K562 (cell line): Measurements from ENCODE around the gene TK1. TPM values are rescaled to one million over a fixed set of nuclear protein-coding genes. Genes with fewer than 3 reads are reported as not detected.
A peak's percentile ranks its signal among the peaks of the same experiment; 100 is the strongest.

Source experiments
- ATAC-seq: fragments of 200-7000 bp; cut with Tn5 transposase; 3 replicates; pipeline ENCODE4 v1.9.1; 2020; ENCODE audit warnings: moderate library complexity
- BruUV-seq: library from RNA; stranded (reverse); fragments of 400-500 nt; replicated peaks from 2 replicates; lab custom pipeline; 2021; lab: Mats Ljungman, UMichigan
- CTCF ChIA-PET: fragments of 300-600 bp; formaldehyde crosslinking; extraction: SDS; loops from one replicate; lab custom pipeline; 2021; ENCODE audit warnings: low intra/inter-chr PET ratio; lab: Yijun Ruan, JAX
- POLR2A ChIA-PET: fragments of 300-600, 350-650 bp; sonication (Branson Sonifier 250); formaldehyde crosslinking; extraction: SDS; loops from one replicate; lab custom pipeline; 2021; ENCODE audit warnings: antibody characterized with exemption, inconsistent platforms; lab: Yijun Ruan, JAX
- DNase-seq, 4 experiments: peaks; one replicate each; pipeline versions ENCODE4 v3.0.0 to v3.0.0-alpha.2; 2011 to 2018; ENCODE audit warnings: low spot score in 3 of 4, mixed read lengths in 3 of 4; ENCODE audit errors: extremely low read depth in 1 of 4
- FAIRE-seq: peaks from 2 replicates; lab custom pipeline; 2011; peaks lifted over from hg19 to GRCh38; lab: Jason Lieb, UNC
- H2AFZ ChIP-seq: 2 replicates; pipeline ENCODE4 v1.6.0; 2011; ENCODE audit warnings: low read depth, low read length, control low read depth, inconsistent platforms
- H3K27ac ChIP-seq: fragments of 200-600 bp; 3 replicates; pipeline ENCODE4 v1.8.0; 2011; ENCODE audit warnings: low read depth, mild to moderate bottlenecking, control low read depth, inconsistent platforms, low read length, moderate library complexity, mixed read lengths; ENCODE audit errors: extremely low read depth
- H3K27me3 ChIP-seq, 2 experiments: fragments of 300-600 bp in 1 of 2; 2 replicates in 1 of 2; 3 replicates in 1 of 2; pipeline versions ENCODE4 v1.6.0 to v1.8.0; 2011; ENCODE audit warnings: inconsistent platforms in 2 of 2, low read length in 2 of 2, mild to moderate bottlenecking in 1 of 2, mixed read lengths in 1 of 2, moderate library complexity in 1 of 2; ENCODE audit not compliant: control insufficient read depth in 2 of 2, insufficient read depth in 2 of 2
- H3K36me3 ChIP-seq: fragments of 300-600 bp; 3 replicates; pipeline ENCODE4 v1.8.0; 2011; ENCODE audit warnings: mild to moderate bottlenecking, low read length, inconsistent platforms; ENCODE audit not compliant: control insufficient read depth, insufficient read depth
- H3K4me1 ChIP-seq, 2 experiments: fragments of 200-600 bp in 1 of 2; replicated peaks in 1 of 2; 2 replicates in 1 of 2; 3 replicates in 1 of 2; pipeline versions ENCODE4 v1.5.1 to v1.8.0; 2011; ENCODE audit warnings: inconsistent platforms in 2 of 2, low read length in 2 of 2, mild to moderate bottlenecking in 1 of 2, mixed read lengths in 1 of 2, moderate library complexity in 1 of 2; ENCODE audit not compliant: control insufficient read depth in 2 of 2, insufficient read depth in 2 of 2
- H3K4me2 ChIP-seq: 2 replicates; pipeline ENCODE4 v1.6.1; 2011; ENCODE audit warnings: low read length, control low read depth, inconsistent platforms, mixed read lengths; ENCODE audit not compliant: insufficient read depth
- H3K4me3 ChIP-seq: fragments of 200-600 bp; sonication (generic), shearing (Covaris generic); 2 replicates; pipeline ENCODE4 v1.5.1; 2016; ENCODE audit warnings: control low read depth, inconsistent platforms
- H3K79me2 ChIP-seq: fragments of 200-600 bp; 3 replicates; pipeline ENCODE4 v1.8.0; 2011; ENCODE audit warnings: low read length, inconsistent platforms; ENCODE audit not compliant: control insufficient read depth, insufficient read depth
- H3K9ac ChIP-seq, 2 experiments: 2 replicates each; pipeline versions ENCODE4 v1.6.0 to v1.6.1; 2011; ENCODE audit warnings: low read depth in 2 of 2, low read length in 2 of 2, control low read depth in 1 of 2, inconsistent platforms in 1 of 2, mild to moderate bottlenecking in 1 of 2, mixed read lengths in 1 of 2; ENCODE audit not compliant: insufficient read depth in 1 of 2
- H3K9me1 ChIP-seq: one replicate; pipeline ENCODE4 v1.6.0; 2011; ENCODE audit warnings: inconsistent platforms, mild to moderate bottlenecking, low read length, moderate library complexity; ENCODE audit not compliant: control insufficient read depth, insufficient read depth
- H3K9me3 ChIP-seq: replicated peaks from 2 replicates; pipeline ENCODE4 v1.5.1; 2011; ENCODE audit warnings: low read depth, low read length, inconsistent platforms; ENCODE audit not compliant: control insufficient read depth, insufficient read depth
- H4K20me1 ChIP-seq: replicated peaks from 2 replicates; pipeline ENCODE4 v1.6.1; 2011; ENCODE audit warnings: low read length, inconsistent platforms, mixed read lengths; ENCODE audit not compliant: control insufficient read depth, insufficient read depth
- CBX1 ChIP-seq: sonication (generic); IDR thresholded peaks from 2 replicates; pipeline ENCODE4 v1.6.1; 2016; ENCODE audit warnings: antibody characterized with exemption, low read depth, mild to moderate bottlenecking
- MTA2 ChIP-seq: fragments of 450-650 bp; IDR thresholded peaks from 2 replicates; pipeline ENCODE4 v1.6.1; 2016; ENCODE audit warnings: low read depth
- PHB2 ChIP-seq: fragments of 450-650 bp; IDR thresholded peaks from 2 replicates; pipeline ENCODE4 v1.6.1; 2017; ENCODE audit warnings: low read depth
- PPARD ChIP-seq: fragments of 250-450 bp; sonication (Bioruptor Pico); IDR thresholded peaks from 2 replicates; pipeline ENCODE4 v1.8.0; 2022; ENCODE audit warnings: inconsistent platforms, mild to moderate bottlenecking, moderate library complexity
- SMARCA4 ChIP-seq: fragments of 450-650 bp; IDR thresholded peaks from 2 replicates; pipeline ENCODE4 v1.6.1; 2016
- TBP ChIP-seq: optimal IDR thresholded peaks from 2 replicates; pipeline ENCODE3; 2011; ENCODE audit warnings: low read depth, low read length, improper control_type of control experiment
- TCF3 ChIP-seq: sonication (generic); formaldehyde crosslinking; IDR thresholded peaks from 2 replicates; pipeline ENCODE4 v1.4.0; 2020; ENCODE audit warnings: mild to moderate bottlenecking, missing genetic modification reagents
- ZNF140 ChIP-seq: fragments of 250-450 bp; sonication (Bioruptor Pico); IDR thresholded peaks from 2 replicates; pipeline ENCODE4 v1.8.0; 2021; ENCODE audit warnings: moderate library complexity, mild to moderate bottlenecking, inconsistent platforms
- ZNF347 ChIP-seq: fragments of 450-650 bp; formaldehyde crosslinking; IDR thresholded peaks from 2 replicates; pipeline ENCODE4 v1.4.0; 2020; ENCODE audit warnings: low read depth, mild to moderate bottlenecking, moderate library complexity
- ZNF707 ChIP-seq: fragments of 250-450 bp; sonication (Bioruptor Pico); conservative IDR thresholded peaks from 2 replicates; pipeline ENCODE4 v1.8.0; 2022; ENCODE audit warnings: inconsistent platforms, mild to moderate bottlenecking, moderate library complexity
- ZSCAN32 ChIP-seq: fragments of 450-650 bp; formaldehyde crosslinking; IDR thresholded peaks from 2 replicates; pipeline ENCODE4 v1.4.0; 2020; ENCODE audit warnings: mild to moderate bottlenecking, moderate library complexity
- WGBS: fragments of 100-300 bp; shearing (Covaris generic); methylation state at CpG from one replicate; pipeline ENCODE4 v1.1.6; 2016; ENCODE audit warnings: low coverage, mixed read lengths; ENCODE audit not compliant: insufficient coverage; ENCODE audit errors: missing lambda C conversion rate; 5-methylcytosine and 5-hydroxymethylcytosine counted together
- in situ Hi-C: fragments of 300-500 bp; cut with MboI; formaldehyde crosslinking; loops from 4 replicates; pipeline ENCODE4 v1.15.0; 2018; ENCODE audit warnings: inconsistent platforms, mixed read lengths
- intact Hi-C: fragments of 100-400 bp; cut with micrococcal nuclease; formaldehyde crosslinking; loops from 2 replicates; pipeline ENCODE4 v1.14.2; 2022
- polyA plus RNA-seq, 8 experiments: library from polyadenylated mRNA; depleted of rRNA in 4 of 8; stranded (reverse) in 5 of 8; unstranded in 3 of 8; fragments of >200 nt; fragmentation: Nextera tagmentation in 2 of 8; fragmentation: Illumina TruSeq in 1 of 8; extraction: Ambion mirVana in 2 of 8; extraction: Trizol in 1 of 8; gene quantifications; 2 replicates each; pipeline versions ENCODE4 v1.2.1 to v1.2.3, GENCODE V29; 2011 to 2014; ENCODE audit warnings: inconsistent platforms in 1 of 8, missing spikeins in 1 of 8
- total RNA-seq, 7 experiments: library from RNA; depleted of rRNA in 6 of 7; stranded (reverse); fragments of >200 nt in 6 of 7; fragmentation: Illumina TruSeq in 2 of 7; extraction: Trizol in 2 of 7; gene quantifications; 2 replicates each; pipeline versions ENCODE4 v1.2.1 to v1.2.3, GENCODE V29; 2011 to 2021; ENCODE audit warnings: low replicate concordance in 1 of 7
- TF ChIP-seq, protein P1 (sequence below): fragments of 200-800 bp; sonication (Bioruptor generic); IDR thresholded peaks from 2 replicates; pipeline ENCODE4 v1.6.1; 2017; ENCODE audit warnings: missing genetic modification characterization, missing compliant biosample characterization
- TF ChIP-seq, protein P2 (sequence below): IDR thresholded peaks from 3 replicates; pipeline ENCODE4 v1.6.1; 2011; ENCODE audit warnings: borderline replicate concordance, mild to moderate bottlenecking, moderate library complexity; ENCODE audit not compliant: insufficient read length; ENCODE audit errors: extremely low read depth
- TF ChIP-seq, protein P3 (sequence below): IDR thresholded peaks from 2 replicates; pipeline ENCODE4 v1.6.1; 2012; ENCODE audit warnings: low read depth, low read length, improper control_type of control experiment, borderline replicate concordance

TK1 gene
- total and polyA plus RNA-seq, 9 of the 15 experiments (the other 6 are each of a cell fraction or from before 2014, with no cell fraction given) = 8.4 to 280 (median 103) TPM

GRCh38 chr17:78142119-78142861, 44.6 kb downstream of the TK1 start (continued):
- TF ChIP-seq ZNF347 (no peak), ZSCAN32 (CRISPR knock-in tag) (no peak), TBP (no peak), MTA2 (no peak), ZNF140 (no peak), PPARD (CRISPR knock-in tag) (no peak)

- no peak overlapping the region for H3K4me3 ChIP-seq
- ChIA-PET POLR2A (interaction anchor here (0.6 to 3.3 kb wide), 5 partner anchors 10 to 77 kb away, joined by 3 to 23 read pairs (median 5); partner anchors contain the start of genes AFMID and TK1), CTCF (no interaction called here)
- ATAC-seq = no peak
- H3K4me2 ChIP-seq = peak overlapping the region; percentile 77
- peak overlapping the region; percentile 56 to 88; a peak in 3 of 4 replicates for H3K9ac ChIP-seq
- in situ Hi-C loops (no loop called here), intact Hi-C loops (loop anchor here (5.0 kb wide), 1 partner anchor 36 kb away; no protein-coding TSS in a partner anchor)
- peaks cover under 1% of the 10 kb centered on the region for H3K9me1 ChIP-seq
- H3K36me3 ChIP-seq = no peaks in the 10 kb centered on the region
- 75% methylated on average over 20 of the region's 20 CpGs for WGBS
- DNase-seq = no peak
- H3K4me1 ChIP-seq = peaks cover 74 to 99% of the 10 kb centered on the region in 2 experiments
- H3K9me3 ChIP-seq = no peaks in the 10 kb centered on the region
- no peaks in the 10 kb centered on the region for H3K27me3 ChIP-seq
- FAIRE-seq = no peak
- no peak overlapping the region for H3K27ac ChIP-seq
- H2AFZ ChIP-seq = no peak overlapping the region
- no peaks in the 10 kb centered on the region for H4K20me1 ChIP-seq
- BruUV-seq = no TSS peak
- H3K79me2 ChIP-seq = peaks cover 17% of the 10 kb centered on the region
- TF ChIP-seq TCF3 (CRISPR knock-in tag) (no peak), SMARCA4 (0 out of 2 replicates have a peak, but pooled peaks have one; percentile 26), ZNF707 (CRISPR knock-in tag) (no peak), PHB2 (no peak), CBX1 (no peak)
- TF ChIP-seq, protein P1, sequence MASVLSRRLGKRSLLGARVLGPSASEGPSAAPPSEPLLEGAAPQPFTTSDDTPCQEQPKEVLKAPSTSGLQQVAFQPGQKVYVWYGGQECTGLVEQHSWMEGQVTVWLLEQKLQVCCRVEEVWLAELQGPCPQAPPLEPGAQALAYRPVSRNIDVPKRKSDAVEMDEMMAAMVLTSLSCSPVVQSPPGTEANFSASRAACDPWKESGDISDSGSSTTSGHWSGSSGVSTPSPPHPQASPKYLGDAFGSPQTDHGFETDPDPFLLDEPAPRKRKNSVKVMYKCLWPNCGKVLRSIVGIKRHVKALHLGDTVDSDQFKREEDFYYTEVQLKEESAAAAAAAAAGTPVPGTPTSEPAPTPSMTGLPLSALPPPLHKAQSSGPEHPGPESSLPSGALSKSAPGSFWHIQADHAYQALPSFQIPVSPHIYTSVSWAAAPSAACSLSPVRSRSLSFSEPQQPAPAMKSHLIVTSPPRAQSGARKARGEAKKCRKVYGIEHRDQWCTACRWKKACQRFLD (CRISPR knock-in tag) = no peak
- TF ChIP-seq, protein P2, sequence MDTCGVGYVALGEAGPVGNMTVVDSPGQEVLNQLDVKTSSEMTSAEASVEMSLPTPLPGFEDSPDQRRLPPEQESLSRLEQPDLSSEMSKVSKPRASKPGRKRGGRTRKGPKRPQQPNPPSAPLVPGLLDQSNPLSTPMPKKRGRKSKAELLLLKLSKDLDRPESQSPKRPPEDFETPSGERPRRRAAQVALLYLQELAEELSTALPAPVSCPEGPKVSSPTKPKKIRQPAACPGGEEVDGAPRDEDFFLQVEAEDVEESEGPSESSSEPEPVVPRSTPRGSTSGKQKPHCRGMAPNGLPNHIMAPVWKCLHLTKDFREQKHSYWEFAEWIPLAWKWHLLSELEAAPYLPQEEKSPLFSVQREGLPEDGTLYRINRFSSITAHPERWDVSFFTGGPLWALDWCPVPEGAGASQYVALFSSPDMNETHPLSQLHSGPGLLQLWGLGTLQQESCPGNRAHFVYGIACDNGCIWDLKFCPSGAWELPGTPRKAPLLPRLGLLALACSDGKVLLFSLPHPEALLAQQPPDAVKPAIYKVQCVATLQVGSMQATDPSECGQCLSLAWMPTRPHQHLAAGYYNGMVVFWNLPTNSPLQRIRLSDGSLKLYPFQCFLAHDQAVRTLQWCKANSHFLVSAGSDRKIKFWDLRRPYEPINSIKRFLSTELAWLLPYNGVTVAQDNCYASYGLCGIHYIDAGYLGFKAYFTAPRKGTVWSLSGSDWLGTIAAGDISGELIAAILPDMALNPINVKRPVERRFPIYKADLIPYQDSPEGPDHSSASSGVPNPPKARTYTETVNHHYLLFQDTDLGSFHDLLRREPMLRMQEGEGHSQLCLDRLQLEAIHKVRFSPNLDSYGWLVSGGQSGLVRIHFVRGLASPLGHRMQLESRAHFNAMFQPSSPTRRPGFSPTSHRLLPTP = peak; percentile 45
- TF ChIP-seq, protein P3, sequence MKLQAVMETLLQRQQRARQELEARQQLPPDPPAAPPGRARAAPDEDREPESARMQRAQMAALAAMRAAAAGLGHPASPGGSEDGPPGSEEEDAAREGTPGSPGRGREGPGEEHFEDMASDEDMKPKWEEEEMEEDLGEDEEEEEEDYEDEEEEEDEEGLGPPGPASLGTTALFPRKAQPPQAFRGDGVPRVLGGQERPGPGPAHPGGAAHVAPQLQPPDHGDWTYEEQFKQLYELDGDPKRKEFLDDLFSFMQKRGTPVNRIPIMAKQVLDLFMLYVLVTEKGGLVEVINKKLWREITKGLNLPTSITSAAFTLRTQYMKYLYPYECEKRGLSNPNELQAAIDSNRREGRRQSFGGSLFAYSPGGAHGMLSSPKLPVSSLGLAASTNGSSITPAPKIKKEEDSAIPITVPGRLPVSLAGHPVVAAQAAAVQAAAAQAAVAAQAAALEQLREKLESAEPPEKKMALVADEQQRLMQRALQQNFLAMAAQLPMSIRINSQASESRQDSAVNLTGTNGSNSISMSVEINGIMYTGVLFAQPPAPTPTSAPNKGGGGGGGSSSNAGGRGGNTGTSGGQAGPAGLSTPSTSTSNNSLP = no peak
These were observed 45.3 kb downstream of the TK1 start for GRCh38 chr17:78141437-78142118.
